Psoas muscle (tissue), 8 donors: ENCODE measurements around the gene NUP205. TPM values are rescaled to one million over a fixed set of nuclear protein-coding genes. Genes with fewer than 3 reads are reported as not detected.
A peak's percentile ranks its signal among the peaks of the same experiment; 100 is the strongest.

Source experiments
- ATAC-seq, 4 donors: fragments of 200-7000 bp; cut with Tn5 transposase; one replicate each; pipeline ENCODE4 v1.9.1; 2020; ENCODE audit warnings: moderate library complexity in 3 of 4, mild to moderate bottlenecking in 2 of 4
- DNase-seq, 2 donors: peaks; one replicate each; pipeline ENCODE4 v3.0.0-alpha.2; 2020
- H3K27ac ChIP-seq: fragments of 200-600 bp; one replicate; pipeline ENCODE4 v1.8.0; 2022
- H3K27me3 ChIP-seq, 3 donors: fragments of 200-600 bp in 1 of 3; one replicate each; pipeline versions ENCODE4 v1.6.1 to v1.8.0; 2013 to 2022; ENCODE audit warnings: low read length in 2 of 3, mild to moderate bottlenecking in 2 of 3, moderate library complexity in 1 of 3; ENCODE audit not compliant: insufficient read depth in 3 of 3
- H3K36me3 ChIP-seq, 2 donors: fragments of 200-600 bp in 1 of 2; one replicate each; pipeline versions ENCODE4 v1.6.1 to v1.8.0; 2013 to 2022; ENCODE audit warnings: low read depth in 1 of 2, mild to moderate bottlenecking in 1 of 2, moderate library complexity in 1 of 2; ENCODE audit not compliant: insufficient read depth in 1 of 2
- H3K4me1 ChIP-seq: fragments of 200-600 bp; one replicate; pipeline ENCODE4 v1.8.0; 2022
- H3K4me3 ChIP-seq: fragments of 200-600 bp; one replicate; pipeline ENCODE4 v1.8.0; 2022; ENCODE audit warnings: mild to moderate bottlenecking
- H3K9me3 ChIP-seq: fragments of 200-600 bp; one replicate; pipeline ENCODE4 v1.8.0; 2022
- CTCF ChIP-seq: fragments of 200-600 bp; IDR thresholded peaks from one replicate; pipeline ENCODE4 v1.8.0; 2022; ENCODE audit warnings: antibody characterized with exemption
- WGBS, 3 donors: extraction: QIAGEN DNeasy Blood & Tissue Kit; methylation state at CpG; one replicate each; pipeline versions ENCODE4 v1.1.6 to v1.1.7; 2013; 5-methylcytosine and 5-hydroxymethylcytosine counted together
- intact Hi-C, 2 donors: fragments of 100-400 bp; cut with DNase I; formaldehyde crosslinking; loops; one replicate each; pipeline versions ENCODE4 v1.11.0 to v1.14.2; 2022
- polyA plus RNA-seq, 3 donors: library from polyadenylated mRNA; stranded (reverse); fragments of 200-250 nt; gene quantifications; one replicate each; pipeline ENCODE4 v1.2.3, GENCODE V29; 2013
- total RNA-seq, 4 donors: library from RNA; stranded (reverse); fragmentation: NEBNext Ultra II Directional in 2 of 4; extraction: Animal tissue kit (Norgen Biotek cat#: 25700) in 2 of 4; gene quantifications; one replicate each; pipeline versions ENCODE4 v1.2.1 to v1.2.4, GENCODE V29; 2021 to 2023
- donor health status: healthy with polysubstance abuse.
- donor health status: DM: no; HTN: no; CAD: no; lungs with moderate emphysema.
- donor health status: Bipolar disorder and iron deficiency.
- donor health status: healthy.
- donor health status: DM: yes; HTN: yes; CAD: no.
- donor health status: DM: no; HTN: no; CAD: no.
- donor health status: DM: no; HTN: no; CAD: no.
- donor health status: DM: yes; HTN: yes; CAD: no.

NUP205 gene
- total and polyA plus RNA-seq, 7 donors: 15.7 to 22.7 (median 19.5) TPM

- DNase-seq: no peak
- WGBS, 3 donors: 36 to 46% (median 36%) methylated on average over 3 of the region's 3 CpGs
- intact Hi-C loops: no loop called here
- Histone ChIP-seq H3K27ac (no peak overlapping the region), H3K9me3 (no peaks in the 10 kb centered on the region), H3K4me1 (peaks cover 7% of the 10 kb centered on the region), H3K36me3 (peaks cover 0 to 20% of the 10 kb centered on the region in 2 donors), H3K27me3 (no peaks in the 10 kb centered on the region), H3K4me3 (no peak overlapping the region)
- ATAC-seq: peak in 1 of 4 donors; percentile 34
- no peak for TF ChIP-seq CTCF
Observed at GRCh38 chr7:135684136-135684535, 126.4 kb downstream of the NUP205 start.

- peaks cover 0 to 25% of the 10 kb centered on the region in 2 donors for H3K36me3 ChIP-seq
- H3K9me3 ChIP-seq: no peaks in the 10 kb centered on the region
- H3K27me3 ChIP-seq: no peaks in the 10 kb centered on the region
- TF ChIP-seq CTCF: no peak
- WGBS, 3 donors: 73 to 87% (median 76%) methylated on average over 5 of the region's 5 CpGs
- no peak for ATAC-seq
- intact Hi-C loops: no loop called here
- DNase-seq: no peak
- H3K4me3 ChIP-seq: no peak overlapping the region
- peaks cover 1% of the 10 kb centered on the region for H3K4me1 ChIP-seq
- H3K27ac ChIP-seq: no peak overlapping the region
Observed at GRCh38 chr7:135684699-135685098, 127.0 kb downstream of the NUP205 start.

- ATAC-seq (peak in 1 of 4 donors; percentile 35), DNase-seq (no peak)
- intact Hi-C loops: no loop called here
- WGBS, 3 donors: 76 to 87% (median 77%) methylated on average over 9 of the region's 9 CpGs
- no peak for TF ChIP-seq CTCF
- H3K4me3 ChIP-seq: no peak overlapping the region
- no peak overlapping the region for H3K27ac ChIP-seq
- no peaks in the 10 kb centered on the region for H3K9me3 ChIP-seq
- no peaks in the 10 kb centered on the region for H3K27me3 ChIP-seq
- peaks cover 0 to 32% of the 10 kb centered on the region in 2 donors for H3K36me3 ChIP-seq
- H3K4me1 ChIP-seq: no peaks in the 10 kb centered on the region
Observed at GRCh38 chr7:135685306-135686084, 127.8 kb downstream of the NUP205 start.

GRCh38 chr7:135687466-135687865 lies 129.7 kb downstream of the NUP205 start:
- no peak overlapping the region for H3K4me3 ChIP-seq
- no peak for TF ChIP-seq CTCF
- no peak for DNase-seq
- no peaks in the 10 kb centered on the region for H3K27me3 ChIP-seq
- no peak for ATAC-seq
- no peak overlapping the region for H3K27ac ChIP-seq
- H3K36me3 ChIP-seq: peaks cover 0 to 50% of the 10 kb centered on the region in 2 donors
- WGBS, 3 donors: 0 to 48% (median 1%) methylated on average over 1 of the region's 1 CpG
- H3K4me1 ChIP-seq: no peaks in the 10 kb centered on the region
- intact Hi-C loops: no loop called here
- H3K9me3 ChIP-seq: no peaks in the 10 kb centered on the region
